A549 treated with Hydrocortisone at 1 μM for 4 hours (cell line): ENCODE results near the gene SIRPD. TPM values are rescaled to one million over a fixed set of nuclear protein-coding genes. Genes with fewer than 3 reads are reported as not detected.

Experiments used
- total RNA-seq: library from RNA; stranded (reverse); fragments of 200-300 nt; extraction: Qiagen RNA extraction; gene quantifications from 5 replicates; pipeline ENCODE4 v1.2.3, GENCODE V29; 2022

SIRPD gene
- not detected in 5 replicates for total RNA-seq

DNA sequence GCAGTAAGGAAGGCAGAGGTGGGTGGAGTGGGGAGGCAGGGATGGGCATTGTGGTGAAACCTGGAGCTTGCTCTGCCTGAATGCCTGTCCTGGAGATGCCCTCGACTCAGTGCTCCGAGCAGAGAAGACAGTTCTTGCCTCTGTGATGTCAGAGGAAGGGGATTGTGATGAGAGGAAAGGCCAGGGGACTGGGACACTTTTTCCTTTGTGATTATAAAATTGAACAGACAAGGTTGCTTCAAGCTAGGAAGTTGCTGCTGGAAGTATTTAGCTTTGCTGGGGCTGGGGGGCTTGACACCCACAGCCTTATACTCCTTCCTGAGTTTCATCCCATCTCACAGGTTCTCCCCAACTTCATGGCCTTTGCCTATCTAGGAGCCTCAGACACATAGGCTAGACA is at the start of gene SIRPD:
SIRPD (minus strand) TSS at position 101 of the 400 bp plus-strand sequence; CDS start at position 49, 52 bp downstream.

DNA sequence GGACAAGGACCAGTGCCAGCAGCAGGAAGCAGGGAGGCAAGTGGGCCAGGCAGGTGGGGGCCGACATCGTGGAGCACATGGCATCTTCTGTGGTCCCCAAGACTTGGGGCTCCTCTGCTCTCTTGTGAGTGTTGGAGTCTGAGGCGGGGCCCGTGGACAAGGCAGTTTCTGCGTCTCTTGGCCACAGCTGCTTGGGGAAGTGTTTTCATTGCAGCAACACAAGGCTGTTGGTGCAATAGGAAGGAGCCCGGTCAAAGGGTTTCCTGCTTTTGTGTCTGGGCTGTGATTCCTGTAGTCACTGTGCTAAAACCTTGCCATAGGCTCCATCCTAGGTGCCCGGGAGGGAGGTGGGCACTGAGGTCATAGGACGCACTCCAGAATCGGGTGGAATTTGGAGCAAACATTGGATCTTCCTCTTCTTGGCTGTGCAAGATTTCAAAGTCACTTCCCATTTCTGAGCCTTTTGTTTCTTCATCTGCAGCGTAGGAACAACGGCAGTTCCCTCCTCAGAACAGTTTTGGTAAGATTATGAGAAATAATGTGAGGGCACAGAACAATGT is 66.1 kb downstream of the SIRPD start, which contains the start of gene SIRPB2:
SIRPB2 (minus strand) TSS at position 140 of the 560 bp plus-strand sequence; CDS start at position 79, 61 bp downstream.

Other genes starting within 250 kb of the SIRPD start
- 1.3 to 2.4 TPM (median 2.1 TPM) in 5 replicates for gene SDCBP2, start 228.6 kb downstream of the SIRPD start, total RNA-seq
- gene FKBP1A, start 164.7 kb downstream of the SIRPD start, total RNA-seq, result 512 to 542 TPM (median 533 TPM) in 5 replicates
- gene NSFL1C, start 90.9 kb downstream of the SIRPD start, total RNA-seq, result 108 to 129 TPM (median 113 TPM) in 5 replicates
- gene SIRPB2, start 66.3 kb downstream of the SIRPD start, total RNA-seq, result not detected in 5 replicates
- 0.32 to 0.71 TPM (median 0.55 TPM) in 5 replicates for gene SIRPB1, start 62.3 kb upstream of the SIRPD start, total RNA-seq
- not detected in 5 replicates for gene SIRPG, start 100.1 kb upstream of the SIRPD start, total RNA-seq